PC-3 (cell line): ENCODE measurements around the gene TEF.

ENCODE experiments used
- CTCF ChIP-seq: fragments of 300-600 bp; sonication (generic); conservative IDR thresholded peaks from 2 replicates; pipeline ENCODE4 v1.5.1; 2017; ENCODE audit warnings: antibody characterized with exemption, low read depth, mild to moderate bottlenecking, low read length
- EZH2 ChIP-seq: fragments of 300-600 bp; sonication (generic); IDR thresholded peaks from one replicate; pipeline ENCODE4 v1.6.1; 2017; ENCODE audit warnings: antibody characterized with exemption, mild to moderate bottlenecking, low read length; ENCODE audit not compliant: unreplicated experiment
- EZH2phosphoT487 ChIP-seq: fragments of 300-600 bp; sonication (generic); IDR thresholded peaks from 2 replicates; pipeline ENCODE4 v1.6.1; 2018; ENCODE audit warnings: mild to moderate bottlenecking, antibody characterized with exemption, low read length, borderline replicate concordance

- TF ChIP-seq CTCF = no peak
- no peak for TF ChIP-seq EZH2
- TF ChIP-seq EZH2phosphoT487 = no peak
Measured at GRCh38 chr22:41447435-41448188, 65.9 kb downstream of the TEF start.
